HG03135 (cell line): Measurements from ENCODE around the gene NOTCH1.

ENCODE experiments used
- ATAC-seq: cut with Tn5 transposase; IDR thresholded peaks from one replicate; pipeline ENCODE4 v1.9.1; 2021; ENCODE audit warnings: mild to moderate bottlenecking, moderate library complexity; ENCODE audit not compliant: unreplicated experiment

The NOTCH1 gene

DNA sequence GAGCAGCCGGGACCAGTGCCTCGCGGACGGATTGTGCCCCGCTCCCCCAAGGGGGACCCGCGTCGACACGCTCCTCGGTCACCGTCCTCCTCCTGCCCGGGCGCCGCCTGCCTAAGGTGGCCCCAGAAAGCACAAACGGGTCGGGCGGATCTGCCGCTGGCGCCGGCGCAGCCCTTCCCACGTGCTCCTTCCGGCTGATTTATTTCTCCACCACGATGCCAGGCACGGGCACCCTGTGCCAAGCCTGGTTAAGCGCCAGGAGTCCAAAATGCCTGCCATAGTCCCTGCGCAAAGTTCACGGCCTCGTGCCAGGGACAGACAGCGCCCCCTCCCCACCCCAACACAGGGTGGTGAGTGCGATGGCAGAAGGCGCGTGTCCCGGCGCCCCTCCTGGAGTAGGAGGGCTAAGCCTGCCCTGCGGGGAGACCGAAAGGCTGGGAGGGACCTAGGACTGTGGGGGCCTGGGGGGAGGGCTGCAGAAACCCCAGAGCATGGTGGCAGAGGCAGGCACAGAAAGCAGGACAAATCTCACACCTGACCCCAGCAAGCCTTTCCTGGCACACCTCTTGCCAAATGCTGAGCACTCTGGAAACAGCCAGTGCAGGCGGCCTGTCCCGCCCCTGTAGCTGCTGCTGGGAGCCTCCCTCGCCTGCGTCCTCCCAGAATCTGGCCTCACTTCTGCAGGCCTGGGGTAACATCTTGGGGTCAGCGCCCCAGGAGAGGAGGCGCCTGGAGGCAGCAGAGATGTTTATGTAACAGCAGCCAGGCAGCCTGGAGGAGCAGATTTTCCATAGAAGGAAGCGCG is 1.1 kb upstream of the NOTCH1 start:
- ATAC-seq = peak; percentile 5

DNA sequence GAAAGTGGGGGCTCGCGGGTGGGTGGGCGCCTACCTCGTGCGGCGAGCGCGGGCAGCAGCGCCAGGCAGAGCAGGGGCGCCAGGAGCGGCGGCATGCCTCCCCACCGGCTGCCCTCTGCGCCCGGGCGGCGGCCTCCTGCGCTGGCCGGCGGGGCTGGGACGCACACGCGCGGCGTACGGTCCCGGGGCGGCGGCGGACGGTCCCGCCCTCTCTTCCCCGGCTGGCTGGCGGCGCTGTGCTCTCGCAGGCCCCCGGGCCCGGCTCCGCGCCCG is 220 bp downstream of the NOTCH1 start:
- ATAC-seq = no peak

DNA sequence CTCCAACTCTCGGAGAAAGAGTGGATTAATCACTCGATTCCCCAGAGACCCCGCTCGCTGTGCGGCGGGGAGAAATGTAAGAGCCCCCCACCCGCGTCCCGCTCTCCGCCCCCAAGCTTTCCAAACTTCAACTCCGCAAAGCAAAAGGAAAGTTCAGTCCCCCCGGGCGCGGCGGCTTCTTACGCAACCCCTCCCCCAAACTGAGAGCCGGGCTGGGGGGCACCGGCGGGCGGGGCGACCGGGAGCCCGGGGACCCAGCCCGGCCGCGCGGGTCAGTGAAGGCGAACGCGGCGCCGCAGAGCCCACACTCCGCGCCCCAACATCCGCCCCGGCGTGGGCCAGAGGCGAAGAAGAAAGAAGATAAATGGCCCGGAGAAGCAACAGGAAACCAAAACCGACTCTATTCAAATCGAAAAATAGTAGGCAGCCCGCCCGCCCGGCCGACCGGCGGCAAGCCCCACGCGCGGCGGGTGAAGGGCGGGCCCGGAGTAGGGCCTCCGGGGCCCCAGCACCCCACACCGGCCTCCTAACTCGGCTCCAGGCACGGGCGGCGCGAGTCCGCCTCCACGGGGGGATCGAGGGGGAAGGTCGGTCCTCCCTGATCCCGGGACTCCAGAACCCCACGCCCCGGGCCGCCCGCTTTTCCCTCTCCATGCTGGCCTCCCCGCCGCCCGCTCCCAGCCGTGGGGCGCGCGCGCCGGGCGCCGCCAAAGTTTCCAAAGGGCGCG is 720 bp downstream of the NOTCH1 start:
- peak; percentile 26 for ATAC-seq

DNA sequence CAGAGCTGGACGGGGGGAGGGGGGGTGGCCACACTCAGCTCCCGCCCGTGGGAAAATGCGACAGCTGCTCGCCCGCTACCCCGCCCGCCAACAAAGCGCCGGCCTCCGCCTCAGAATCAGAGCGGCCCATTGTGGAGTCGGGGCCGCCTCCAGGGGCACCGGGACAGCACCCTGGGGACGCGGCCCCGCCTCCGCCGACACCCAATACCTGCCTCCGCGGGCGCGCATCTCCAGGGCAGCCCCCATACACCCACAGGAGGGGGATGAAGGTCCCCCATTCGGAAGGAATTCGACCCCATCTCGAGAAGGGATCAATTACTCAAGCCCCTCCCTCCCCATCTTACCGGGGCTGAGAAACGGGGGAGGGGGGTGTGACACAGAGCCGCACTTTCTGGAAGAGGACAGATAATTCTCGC is 1.3 kb downstream of the NOTCH1 start:
- no peak for ATAC-seq

DNA sequence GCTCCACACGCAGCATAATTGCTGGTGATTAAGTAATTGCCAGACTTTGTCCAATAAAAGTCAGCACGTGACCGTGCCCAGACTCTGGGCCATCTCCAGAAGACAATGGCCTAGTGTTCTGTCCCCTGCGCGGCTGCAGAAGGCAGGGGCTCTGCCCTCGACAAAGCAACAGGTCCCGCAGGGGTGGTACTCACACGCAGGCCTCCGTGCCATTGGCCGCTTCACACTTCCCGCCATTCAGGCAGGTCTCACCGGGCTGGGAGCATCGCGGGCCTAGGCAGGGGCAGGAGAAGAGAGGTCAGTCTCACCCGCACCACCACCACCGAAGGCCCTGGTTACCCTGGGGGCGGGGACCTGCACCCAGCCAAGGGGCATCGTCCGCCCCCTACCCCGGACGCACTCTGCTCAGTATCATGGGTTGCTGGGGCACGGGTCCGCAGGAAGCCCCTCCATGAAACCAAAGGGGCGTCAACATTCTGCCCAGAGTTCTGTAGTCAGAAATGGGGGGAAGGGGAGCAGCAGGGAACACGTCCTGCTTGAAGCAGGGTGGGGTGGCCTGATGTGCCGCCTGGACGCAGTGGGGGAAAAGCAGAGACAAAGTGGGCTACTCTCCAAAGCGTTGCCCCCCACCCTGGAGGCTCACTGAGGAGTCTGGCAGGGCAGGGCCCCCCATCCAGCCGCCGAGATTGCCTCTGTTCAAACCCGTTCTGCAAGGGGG is 1.9 kb downstream of the NOTCH1 start:
- ATAC-seq = no peak

DNA sequence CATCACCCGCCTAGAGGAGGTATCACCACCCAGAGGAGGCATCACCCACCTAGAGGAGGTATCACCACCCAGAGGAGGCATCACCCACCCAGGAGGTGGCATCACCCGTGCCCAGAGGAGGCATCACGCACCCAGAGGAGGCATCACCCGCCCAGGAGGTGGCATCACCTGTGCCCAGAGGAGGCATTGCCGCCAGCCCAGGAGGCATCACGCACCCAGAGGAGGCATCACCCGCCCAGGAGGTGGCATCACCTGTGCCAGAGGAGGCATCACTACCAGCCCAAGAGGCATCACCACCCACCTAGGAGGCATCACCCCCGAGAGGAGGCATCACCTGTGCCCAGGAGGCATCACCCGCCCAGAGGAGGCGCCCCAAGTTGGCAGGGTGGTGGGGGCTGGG is 2.6 kb downstream of the NOTCH1 start:
- no peak for ATAC-seq

DNA sequence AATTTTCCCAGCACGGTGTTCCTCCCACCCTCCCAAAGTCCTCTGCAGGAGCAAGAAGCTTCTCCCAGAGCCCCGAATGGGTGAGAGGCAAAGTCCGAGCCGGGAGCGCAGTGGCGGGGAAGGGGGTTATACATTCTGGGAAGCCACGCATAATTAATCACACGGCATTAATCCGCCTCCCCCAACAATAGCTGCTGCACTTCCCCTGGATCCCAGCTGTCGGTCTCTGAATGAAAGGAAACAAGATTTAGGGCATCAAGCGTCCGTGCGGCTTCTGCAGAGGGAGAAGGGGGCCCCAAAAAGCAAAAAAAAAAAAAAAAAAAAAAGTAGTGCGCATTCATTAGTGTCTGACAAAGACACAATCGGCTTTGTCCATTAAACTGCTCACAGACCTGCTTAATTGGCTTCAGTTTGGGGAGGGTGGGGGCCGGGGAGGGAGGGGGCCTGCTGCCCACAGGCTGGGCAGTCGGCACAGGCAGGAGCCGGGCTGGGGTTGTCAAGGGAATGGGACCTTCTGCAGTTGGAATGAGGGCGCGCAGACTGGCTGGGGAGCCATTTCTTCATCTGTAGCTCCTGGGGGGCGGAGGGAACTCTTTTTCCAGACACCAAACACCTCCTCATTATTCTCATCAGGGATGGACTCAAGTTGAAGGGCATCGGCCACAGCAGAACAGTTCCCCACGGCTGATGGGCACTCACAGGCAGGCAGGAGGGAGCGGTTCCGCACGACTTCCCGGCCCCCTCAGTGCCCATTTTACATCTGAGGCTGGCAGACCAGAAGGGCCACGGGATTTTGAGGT is 3.4 kb downstream of the NOTCH1 start:
- ATAC-seq = no peak

DNA sequence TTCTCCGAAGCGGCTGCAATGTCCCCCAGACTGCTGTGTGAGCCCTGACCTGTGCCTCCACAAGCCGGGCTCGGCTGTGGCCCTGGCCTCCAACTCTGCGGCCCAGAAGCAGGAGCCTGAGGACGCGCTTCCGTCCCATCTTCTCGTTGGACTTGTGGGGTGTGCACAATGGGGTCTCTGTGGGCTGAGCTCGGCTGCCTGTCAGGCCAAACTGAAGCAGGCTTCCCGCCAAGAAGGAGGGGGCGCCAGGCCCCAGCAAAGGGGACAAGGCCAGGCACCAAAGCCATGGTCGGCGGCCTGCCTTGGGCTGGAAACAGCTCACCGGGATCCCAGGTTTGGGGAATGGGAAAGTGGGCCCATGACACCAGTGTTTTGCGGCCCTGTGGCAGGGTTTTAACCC is 4.1 kb downstream of the NOTCH1 start:
- ATAC-seq = no peak

DNA sequence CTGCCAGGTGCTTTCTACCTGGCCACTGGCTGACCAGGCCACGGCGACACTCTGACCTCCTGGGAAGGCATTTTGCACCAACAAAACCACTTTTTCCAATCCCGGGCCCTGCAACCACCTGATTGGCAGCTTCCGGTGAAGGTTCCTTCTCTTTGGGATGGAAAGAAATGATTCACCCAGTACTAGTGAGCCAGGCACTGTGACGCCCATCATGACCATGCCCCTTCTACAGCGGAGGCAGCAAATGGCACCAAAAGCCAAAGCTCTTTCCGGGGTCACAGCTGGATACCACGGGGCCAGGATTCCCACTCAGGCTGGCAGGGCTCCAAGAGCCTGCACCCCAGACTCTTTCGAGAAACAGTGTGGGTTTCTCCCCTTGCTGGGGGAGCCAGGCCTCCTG is 4.7 kb downstream of the NOTCH1 start:
- ATAC-seq = no peak

DNA sequence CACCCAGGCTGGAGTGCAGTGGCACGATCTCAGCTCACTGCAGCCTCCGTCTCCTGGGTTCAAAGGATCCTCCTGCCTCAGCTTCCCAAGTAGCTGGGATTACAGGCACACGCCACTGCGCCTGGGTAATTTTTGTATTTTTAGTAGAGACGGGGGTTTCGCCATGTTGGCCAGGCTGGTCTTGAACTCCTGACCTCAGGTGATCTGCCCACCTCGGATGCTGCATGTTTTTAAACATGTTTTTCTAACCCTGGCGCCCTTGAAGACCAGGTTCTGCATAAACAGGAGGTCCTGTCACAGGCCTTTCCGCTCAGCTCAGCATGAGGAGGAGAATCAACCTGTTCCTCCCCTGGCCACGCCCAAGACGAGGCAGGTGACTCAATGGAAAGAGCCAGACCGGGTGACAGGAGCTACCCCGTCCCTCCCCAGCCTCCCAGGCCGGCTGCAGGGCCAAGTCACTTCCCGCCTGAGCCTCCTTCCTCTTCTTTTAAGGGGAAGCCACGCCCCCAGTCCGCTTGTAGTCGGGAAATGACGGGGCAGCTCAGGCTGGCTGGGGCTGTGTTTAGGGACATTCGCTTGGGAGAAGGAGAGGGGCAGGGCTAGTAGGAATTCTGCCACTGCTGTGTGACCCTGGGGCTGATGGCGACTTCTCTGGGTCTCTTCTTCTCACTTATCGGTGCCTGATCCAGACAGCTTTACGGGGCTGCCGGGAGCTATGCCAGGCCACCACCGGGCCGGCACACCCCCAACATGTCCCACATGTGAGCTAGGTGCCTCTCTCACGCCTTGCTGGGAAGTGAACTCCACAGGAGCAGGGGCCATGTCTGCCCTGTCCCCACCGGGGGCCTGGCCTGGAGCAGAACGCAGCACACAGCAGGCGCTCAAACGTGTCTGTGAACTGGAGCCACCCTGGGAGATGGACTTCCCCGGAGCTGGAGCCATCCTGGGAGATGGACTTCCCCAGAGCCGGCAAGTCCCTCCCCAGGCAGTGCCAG is 6.1 kb downstream of the NOTCH1 start:
- ATAC-seq = peak; percentile 46

DNA sequence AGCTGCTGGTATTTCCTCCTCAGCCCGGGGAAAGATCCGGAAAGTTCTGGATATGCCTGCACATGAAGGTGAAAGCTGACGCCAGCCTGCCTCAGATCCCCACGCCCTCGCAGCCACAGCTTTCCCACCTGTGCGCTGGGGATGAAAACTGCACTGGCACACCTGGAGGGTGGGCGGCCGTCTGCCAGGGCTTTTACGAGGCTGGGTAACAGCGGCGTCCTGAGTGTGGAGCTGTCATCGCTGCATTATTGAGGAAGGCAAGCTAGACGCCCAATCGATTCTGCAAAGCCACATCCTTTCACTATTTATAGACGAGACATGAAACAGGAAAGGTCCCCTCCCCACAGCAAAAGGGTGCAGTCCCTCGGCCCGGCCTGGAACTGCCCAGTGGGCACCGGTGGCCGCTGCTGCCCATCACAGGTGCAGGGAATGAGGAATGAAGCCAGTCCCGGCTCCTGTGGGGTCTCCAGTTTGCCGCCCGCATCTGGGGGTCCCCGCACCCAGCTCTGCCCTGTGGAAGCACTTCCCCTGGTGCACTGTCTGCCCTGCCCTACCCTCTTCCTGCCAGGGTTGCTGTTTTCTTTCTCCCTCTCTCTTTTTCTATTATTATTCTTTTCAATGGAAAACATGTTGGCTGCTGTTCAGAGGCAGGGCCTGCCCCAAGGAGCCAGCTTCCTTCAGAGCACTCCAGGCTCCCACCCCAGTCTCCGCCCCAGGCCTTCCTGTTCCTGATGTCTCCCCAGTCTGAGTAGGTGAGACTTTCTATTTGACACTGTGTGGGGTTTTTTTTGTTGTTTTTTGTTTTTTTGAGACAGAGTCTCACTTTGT is 7.0 kb downstream of the NOTCH1 start:
- ATAC-seq = peak; percentile 40

DNA sequence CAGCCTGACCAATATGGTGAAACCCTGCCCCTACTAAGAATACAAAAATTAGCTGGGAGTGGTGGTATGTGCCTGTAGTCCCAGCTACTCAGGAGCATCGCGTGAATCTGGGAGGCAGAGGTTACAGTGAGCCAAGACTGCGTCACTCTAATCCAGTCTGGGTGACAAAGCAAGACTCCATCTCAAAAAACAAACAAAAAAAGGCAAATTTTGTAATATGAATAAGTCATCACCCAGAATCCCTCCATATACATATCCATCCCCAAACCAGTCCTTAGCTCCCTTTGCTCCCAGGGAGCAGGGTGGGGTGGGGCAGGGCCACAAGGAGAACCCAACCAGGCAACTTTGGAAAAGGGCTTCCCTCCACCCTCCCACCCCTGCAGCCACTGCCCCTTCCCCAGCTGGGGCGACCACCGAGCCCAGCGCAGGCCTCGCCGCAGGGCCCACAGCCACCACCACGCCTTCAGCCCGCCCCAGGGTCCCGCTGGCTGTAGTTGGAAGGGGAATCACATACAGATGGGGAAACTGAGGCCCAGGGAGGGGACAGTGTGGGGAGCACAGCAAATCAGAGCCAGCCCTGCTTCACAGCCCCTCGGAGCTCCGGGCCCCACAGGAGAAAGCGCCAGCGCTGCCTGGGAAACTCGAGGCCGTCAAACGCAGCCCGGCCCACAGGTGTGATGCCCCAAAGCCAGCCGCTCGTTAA is 7.8 kb downstream of the NOTCH1 start:
- no peak for ATAC-seq

DNA sequence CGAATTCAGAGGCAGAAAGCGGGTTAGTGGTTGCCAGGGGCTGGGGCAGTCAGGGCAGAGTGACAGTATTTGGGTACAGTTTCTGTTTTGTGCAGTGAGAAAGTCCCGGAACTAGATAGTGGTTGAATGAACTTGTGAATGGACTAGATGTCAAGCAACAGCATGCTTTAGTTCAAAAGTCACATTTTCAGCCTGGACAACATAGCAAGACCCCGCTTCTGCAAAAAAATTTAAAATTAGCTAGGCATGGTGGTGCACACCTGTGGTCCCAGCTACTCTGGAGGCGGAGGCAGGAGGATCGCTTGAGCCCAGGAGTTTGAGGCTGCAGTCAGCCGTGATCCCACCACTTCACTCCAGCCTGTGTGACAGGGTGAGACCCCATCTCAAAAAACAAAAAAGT is 8.4 kb downstream of the NOTCH1 start:
- ATAC-seq = no peak

DNA sequence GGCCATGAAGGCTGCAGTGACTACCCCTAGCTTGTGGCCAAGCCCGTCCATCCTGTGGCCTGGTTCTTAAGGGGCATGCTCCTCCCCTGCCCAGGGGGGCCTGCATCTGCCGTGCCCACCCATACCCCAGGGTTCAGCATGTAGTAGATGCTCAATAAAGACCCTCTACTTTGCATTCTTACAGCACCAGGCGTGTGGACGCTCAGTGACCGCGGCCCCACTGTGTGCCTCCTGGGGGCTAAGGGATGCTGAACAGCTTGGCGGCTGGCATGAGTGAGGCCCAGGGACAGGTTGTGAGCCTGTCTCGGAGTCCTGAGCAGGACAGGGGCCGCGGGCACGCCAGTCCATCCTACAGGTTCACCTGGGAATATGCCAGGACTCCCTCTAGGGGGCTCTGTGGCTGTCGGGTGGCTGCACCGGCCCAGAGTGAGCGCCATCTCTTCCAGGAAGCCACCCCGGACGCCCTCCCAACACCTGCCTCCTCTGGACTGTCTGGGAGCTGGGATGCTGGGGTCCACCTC is 9.1 kb downstream of the NOTCH1 start:
- ATAC-seq = no peak

DNA sequence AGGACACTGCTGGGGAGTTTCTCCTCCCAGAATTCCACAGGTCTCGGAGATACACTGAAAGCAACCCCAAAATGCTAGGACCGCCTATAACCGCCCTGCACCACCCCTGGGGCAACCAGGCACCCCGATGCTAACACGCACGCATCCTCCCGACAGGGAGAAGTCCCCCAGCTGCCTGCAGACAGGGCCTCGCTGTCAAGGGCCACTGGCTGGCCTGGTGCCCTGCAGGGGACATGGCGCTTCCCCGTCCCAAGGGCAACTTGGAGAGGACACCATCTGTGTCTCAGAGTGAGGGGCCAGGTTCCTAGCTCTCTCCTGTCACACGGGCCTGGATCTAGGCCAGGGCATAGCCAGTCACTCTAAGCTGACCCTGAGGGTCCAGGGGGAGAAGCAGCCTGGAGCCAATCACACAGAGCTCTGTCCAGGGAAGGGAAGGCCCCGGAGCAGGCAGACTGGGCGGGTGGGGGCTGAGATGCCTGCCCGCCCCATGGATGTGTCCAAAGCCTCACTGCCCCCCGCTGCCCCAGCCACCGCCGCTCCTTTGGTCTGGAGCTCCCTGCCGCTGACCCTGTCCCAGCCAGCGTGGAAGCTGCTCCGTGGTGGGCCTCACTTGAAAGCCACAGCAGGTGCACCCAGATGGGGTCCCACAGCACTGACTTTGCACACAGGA is 9.7 kb downstream of the NOTCH1 start:
- no peak for ATAC-seq

DNA sequence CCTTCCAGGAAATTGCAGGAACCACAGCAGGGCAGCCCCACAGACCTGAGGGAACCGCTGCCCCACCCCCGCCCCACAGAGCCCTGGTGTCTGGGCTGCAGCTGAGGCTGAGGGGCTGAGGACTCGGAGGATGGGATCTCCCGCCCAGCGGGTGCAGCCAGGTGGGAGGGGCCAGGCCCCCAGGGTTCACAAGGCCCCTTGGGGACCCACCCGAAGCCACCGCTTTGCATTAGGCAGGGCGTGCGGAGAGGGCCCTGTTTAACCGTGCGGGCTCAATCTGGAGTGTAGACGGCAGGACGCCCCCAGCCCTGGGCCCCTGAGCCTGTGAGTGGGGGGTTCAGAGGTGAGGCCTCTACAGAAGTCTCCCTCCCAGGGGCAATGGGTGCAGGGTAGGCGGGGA is 10.8 kb downstream of the NOTCH1 start:
- ATAC-seq = no peak

DNA sequence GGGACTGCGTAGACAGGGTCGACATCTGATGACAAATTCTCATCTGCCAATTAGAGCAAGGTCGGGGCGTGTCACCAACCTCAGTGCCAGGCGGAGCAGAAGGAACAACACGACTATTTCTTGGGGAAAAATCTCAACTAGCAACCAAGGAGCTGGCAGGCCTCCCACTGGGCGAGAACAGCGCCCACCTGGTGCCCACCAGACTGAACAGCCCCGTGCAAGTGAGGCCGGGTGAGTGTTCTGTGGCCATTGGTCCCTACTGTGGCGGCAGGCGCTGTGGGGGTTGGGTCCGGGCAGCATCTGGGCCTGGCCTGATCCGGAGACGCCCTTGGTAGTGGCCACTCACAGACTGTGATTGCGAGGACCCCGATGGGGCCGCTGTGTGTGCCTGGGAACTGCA is 11.5 kb downstream of the NOTCH1 start:
- ATAC-seq = no peak

DNA sequence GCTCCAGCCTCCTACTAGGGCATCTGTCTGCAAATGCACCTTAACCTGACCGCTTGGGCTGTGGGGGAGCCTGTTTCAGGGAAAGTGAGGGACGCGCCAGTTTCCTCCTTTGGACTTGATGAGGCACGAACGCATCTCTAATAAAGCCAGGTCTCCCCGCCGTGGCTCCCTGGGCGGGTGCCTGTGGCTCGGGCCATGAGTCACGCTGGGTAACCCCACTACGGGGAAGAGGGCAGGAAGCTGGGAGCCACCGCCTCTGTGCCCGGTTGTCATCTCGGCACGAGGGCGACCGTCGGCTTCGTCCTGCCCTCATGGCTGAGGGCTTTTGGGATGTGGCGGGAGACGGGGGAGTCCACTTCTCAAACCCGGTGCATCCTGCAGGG is 12.1 kb downstream of the NOTCH1 start:
- no peak for ATAC-seq
